Fibroblast of pulmonary artery (primary cell): ENCODE data around the gene MDK.

Source experiments
- DNase-seq: peaks from one replicate; pipeline ENCODE4 v3.0.0-alpha.2; 2010; ENCODE audit warnings: low read depth
- H3K4me3 ChIP-seq: replicated peaks from 2 replicates; pipeline ENCODE4 v1.5.1; 2011; ENCODE audit warnings: low read depth, mild to moderate bottlenecking, control low read depth, low read length, moderate library complexity
- CTCF ChIP-seq: IDR thresholded peaks from 2 replicates; pipeline ENCODE4 v1.5.1; 2011; ENCODE audit warnings: mild to moderate bottlenecking, control low read depth, low read length, inconsistent platforms; ENCODE audit errors: missing control alignments

MDK gene

GRCh38 chr11:46417711-46418110, 36.2 kb downstream of the MDK start:
- no peak overlapping the region for H3K4me3 ChIP-seq
- no peak for DNase-seq
- TF ChIP-seq CTCF, result no peak

GRCh38 chr11:46418751-46419150, 37.3 kb downstream of the MDK start:
- H3K4me3 ChIP-seq, result no peak overlapping the region
- DNase-seq, result no peak
- no peak for TF ChIP-seq CTCF

GRCh38 chr11:46420513-46420912, 39.0 kb downstream of the MDK start:
- no peak overlapping the region for H3K4me3 ChIP-seq
- DNase-seq, result no peak
- TF ChIP-seq CTCF, result no peak

- no peak for DNase-seq
- no peak for TF ChIP-seq CTCF
- H3K4me3 ChIP-seq, result no peak overlapping the region
These were observed 39.9 kb downstream of the MDK start for GRCh38 chr11:46421257-46421880.

- TF ChIP-seq CTCF, result no peak
- no peak for DNase-seq
- no peak overlapping the region for H3K4me3 ChIP-seq
These were observed 41.1 kb downstream of the MDK start for GRCh38 chr11:46422588-46422987.

DNA sequence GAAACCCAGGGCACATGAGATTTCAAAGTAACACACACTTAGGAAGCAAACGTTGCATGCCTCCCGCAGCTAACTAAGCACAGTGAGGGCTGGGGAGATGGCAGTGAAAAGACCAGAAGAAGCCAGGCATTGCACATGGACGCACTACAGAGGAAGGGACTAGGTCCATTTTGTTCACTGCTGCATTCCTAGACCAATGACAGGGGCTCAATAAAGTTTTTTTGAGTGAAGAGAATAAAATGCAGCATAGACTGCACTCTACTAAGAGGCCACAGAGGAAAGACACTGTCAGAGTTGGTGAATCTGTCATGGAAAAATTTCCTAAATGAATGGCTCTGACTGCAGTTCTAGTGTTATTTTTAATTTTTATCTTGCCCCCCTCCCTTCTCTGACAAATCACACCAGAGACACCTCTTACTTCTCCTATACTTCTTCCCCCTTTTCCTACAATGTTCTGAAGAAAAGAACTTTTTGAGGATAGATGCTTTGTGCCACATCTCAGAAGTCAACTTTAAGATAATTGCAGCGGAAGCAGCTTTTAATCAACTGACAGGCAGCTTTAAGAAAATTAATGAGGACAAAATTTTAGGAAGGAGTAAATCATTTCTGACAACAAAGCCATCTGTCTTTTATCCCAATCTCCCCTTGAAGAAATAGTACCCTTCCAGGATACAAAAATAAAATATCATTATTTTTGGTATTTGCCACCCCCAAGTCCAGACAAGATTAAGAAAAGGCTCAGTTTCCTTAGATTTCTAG, 44.9 kb downstream of the MDK start:
- no peak for TF ChIP-seq CTCF
- DNase-seq, result no peak
- no peak overlapping the region for H3K4me3 ChIP-seq

DNA sequence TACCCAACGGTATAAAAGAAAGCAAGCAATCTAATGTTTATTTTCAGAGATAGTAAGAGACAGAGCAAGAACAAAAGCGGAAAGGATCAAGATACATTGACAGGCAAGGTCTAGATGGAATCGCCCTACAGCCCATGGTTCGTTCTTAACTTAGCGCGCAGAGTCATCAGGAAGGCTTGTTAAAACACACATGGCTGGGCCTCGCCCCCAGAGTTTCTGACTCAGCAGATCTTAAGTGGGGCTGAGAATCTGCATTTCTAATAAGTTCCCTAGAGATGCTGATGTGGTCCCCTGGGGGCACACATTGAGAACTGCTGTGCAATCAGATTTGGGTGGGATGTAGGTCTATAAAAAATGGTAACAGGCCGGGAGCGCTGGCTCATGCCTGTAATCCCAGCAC, 45.9 kb downstream of the MDK start:
- H3K4me3 ChIP-seq, result no peak overlapping the region
- no peak for TF ChIP-seq CTCF
- no peak for DNase-seq
